Measurements from ENCODE around the gene KIAA1549.

KIAA1549 gene

DNA sequence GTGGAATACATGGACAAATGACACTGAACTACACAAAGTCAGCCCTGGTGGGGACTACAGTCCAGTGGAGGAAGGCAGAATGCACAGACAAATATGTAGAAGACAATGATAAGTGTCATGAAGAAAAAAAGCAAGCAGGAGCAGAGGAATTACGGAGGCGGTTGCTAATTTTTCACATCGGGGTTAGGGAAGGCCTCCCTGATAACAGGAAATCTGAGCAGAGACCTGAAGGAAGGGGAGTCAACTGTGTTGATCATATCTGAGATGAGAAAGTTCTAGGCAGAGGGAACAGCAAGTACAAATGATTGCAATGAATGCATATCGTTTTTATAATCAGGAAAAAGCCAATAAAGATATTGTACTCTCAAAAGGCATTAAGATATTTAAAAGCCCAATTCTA lies 14.0 kb downstream of the KIAA1549 start:
- Histone ChIP-seq H3K4me3 (no peak overlapping the region), H3K9me3 (ENCODE audit: low read depth, low read length) (no peaks in the 10 kb centered on the region), H3K36me3 (ENCODE audit: insufficient read depth, low read length) (no peaks in the 10 kb centered on the region), H3K9ac (ENCODE audit: insufficient read length) (no peak overlapping the region), H3K27ac (no peak overlapping the region)
- TF ChIP-seq POLR2AphosphoS5 (IDR thresholded peaks at IDR 0.05; ENCODE audit: borderline replicate concordance, low read depth, low read length), result no peak
- TF ChIP-seq EZH2 (IDR thresholded peaks at IDR 0.05), result no peak
- no peak for TF ChIP-seq FOXP2 (optimal IDR thresholded peaks at IDR 0.05; ENCODE audit: control extremely low read depth, extremely low read length, insufficient read depth)
- no peak for DNase-seq (ENCODE audit: low read depth, low spot score)

- no peak overlapping the region for H3K27ac ChIP-seq
Measured at GRCh38 chr7:138964624-138965436, 16.4 kb downstream of the KIAA1549 start.

DNA sequence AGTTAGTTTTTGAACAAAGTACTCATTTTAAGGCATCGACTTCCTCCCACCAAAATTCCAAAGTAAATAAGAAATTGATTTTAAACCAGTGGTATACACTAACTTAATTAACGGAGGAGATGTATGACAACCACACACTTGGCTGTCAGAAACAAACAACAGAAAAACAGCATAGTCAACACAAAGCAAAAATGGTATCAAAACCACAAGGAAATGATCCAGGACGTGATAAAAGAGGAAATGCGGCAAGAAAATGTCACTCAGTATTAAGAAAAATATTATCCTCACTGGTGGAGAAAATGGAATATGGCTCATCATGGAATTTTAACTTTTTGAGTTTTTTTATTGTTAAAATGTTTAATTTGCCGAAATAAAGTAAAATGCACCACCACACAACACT lies 17.5 kb downstream of the KIAA1549 start:
- Histone ChIP-seq H3K9ac (ENCODE audit: insufficient read length) (no peak overlapping the region), H3K27ac (no peak overlapping the region), H3K36me3 (ENCODE audit: insufficient read depth, low read length) (no peaks in the 10 kb centered on the region), H3K4me3 (no peak overlapping the region), H3K9me3 (ENCODE audit: low read depth, low read length) (no peaks in the 10 kb centered on the region)
- TF ChIP-seq EZH2 (IDR thresholded peaks at IDR 0.05), result no peak
- no peak for TF ChIP-seq FOXP2 (optimal IDR thresholded peaks at IDR 0.05; ENCODE audit: control extremely low read depth, extremely low read length, insufficient read depth)
- TF ChIP-seq POLR2AphosphoS5 (IDR thresholded peaks at IDR 0.05; ENCODE audit: borderline replicate concordance, low read depth, low read length), result no peak
- no peak for DNase-seq (ENCODE audit: low read depth, low spot score)

More at GRCh38 chr7:138964624-138965436, 16.4 kb downstream of the KIAA1549 start:
- Histone ChIP-seq H3K9me3 (ENCODE audit: low read depth, low read length) (no peaks in the 10 kb centered on the region), H3K4me3 (no peak overlapping the region), H3K9ac (ENCODE audit: insufficient read length) (no peak overlapping the region), H3K36me3 (ENCODE audit: insufficient read depth, low read length) (no peaks in the 10 kb centered on the region)
- DNase-seq (ENCODE audit: low read depth, low spot score), result no peak
- no peak for TF ChIP-seq POLR2AphosphoS5 (IDR thresholded peaks at IDR 0.05; ENCODE audit: borderline replicate concordance, low read depth, low read length)
- TF ChIP-seq FOXP2 (optimal IDR thresholded peaks at IDR 0.05; ENCODE audit: control extremely low read depth, extremely low read length, insufficient read depth), result no peak
- no peak for TF ChIP-seq EZH2 (IDR thresholded peaks at IDR 0.05)

DNA sequence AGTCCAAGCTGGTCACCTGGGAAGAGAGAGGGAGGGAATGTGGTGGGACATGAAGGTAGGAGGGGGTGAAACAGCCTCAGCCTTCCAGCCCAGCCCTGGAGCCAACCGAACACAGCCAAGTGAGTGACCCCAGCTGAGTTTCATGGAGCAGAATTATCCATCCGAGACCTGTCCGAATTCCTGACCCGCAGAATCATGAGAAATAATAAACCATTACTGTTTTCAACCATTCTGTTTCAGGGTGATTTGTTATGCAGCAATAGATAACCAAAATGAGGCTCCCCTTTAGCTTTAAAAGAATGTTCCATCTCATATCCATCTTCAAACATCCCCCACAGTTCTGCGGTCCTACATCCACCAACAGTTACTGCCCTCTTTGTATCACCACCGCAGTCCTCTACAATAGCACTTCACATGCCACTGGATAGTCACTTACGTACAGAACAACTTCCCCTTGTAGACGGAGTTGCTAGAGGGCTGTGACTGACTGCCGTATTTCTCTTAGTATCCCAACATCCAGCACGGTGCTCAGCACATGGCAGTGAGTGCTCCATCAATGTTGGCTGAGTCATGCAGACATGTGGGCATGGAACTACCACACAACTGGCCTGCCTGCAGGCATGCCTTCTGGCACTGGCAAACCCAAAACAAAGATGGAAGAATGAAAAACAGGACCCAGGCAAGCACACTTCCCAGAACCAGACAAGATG lies 18.5 kb downstream of the KIAA1549 start:
- Histone ChIP-seq H3K9ac (ENCODE audit: insufficient read length) (no peak overlapping the region), H3K4me3 (no peak overlapping the region), H3K27ac (no peak overlapping the region), H3K36me3 (ENCODE audit: insufficient read depth, low read length) (no peaks in the 10 kb centered on the region), H3K9me3 (ENCODE audit: low read depth, low read length) (no peaks in the 10 kb centered on the region)
- DNase-seq (ENCODE audit: low read depth, low spot score), result no peak
- no peak for TF ChIP-seq FOXP2 (optimal IDR thresholded peaks at IDR 0.05; ENCODE audit: control extremely low read depth, extremely low read length, insufficient read depth)
- no peak for TF ChIP-seq EZH2 (IDR thresholded peaks at IDR 0.05)
- TF ChIP-seq POLR2AphosphoS5 (IDR thresholded peaks at IDR 0.05; ENCODE audit: borderline replicate concordance, low read depth, low read length), result no peak

GRCh38 chr7:138961159-138961558 lies 20.0 kb downstream of the KIAA1549 start:
- Histone ChIP-seq H3K36me3 (ENCODE audit: insufficient read depth, low read length) (no peaks in the 10 kb centered on the region), H3K9me3 (ENCODE audit: low read depth, low read length) (no peaks in the 10 kb centered on the region), H3K27ac (no peak overlapping the region), H3K9ac (ENCODE audit: insufficient read length) (no peak overlapping the region), H3K4me3 (no peak overlapping the region)
- DNase-seq (ENCODE audit: low read depth, low spot score), result no peak
- no peak for TF ChIP-seq POLR2AphosphoS5 (IDR thresholded peaks at IDR 0.05; ENCODE audit: borderline replicate concordance, low read depth, low read length)
- no peak for TF ChIP-seq EZH2 (IDR thresholded peaks at IDR 0.05)
- TF ChIP-seq FOXP2 (optimal IDR thresholded peaks at IDR 0.05; ENCODE audit: control extremely low read depth, extremely low read length, insufficient read depth), result no peak

DNA sequence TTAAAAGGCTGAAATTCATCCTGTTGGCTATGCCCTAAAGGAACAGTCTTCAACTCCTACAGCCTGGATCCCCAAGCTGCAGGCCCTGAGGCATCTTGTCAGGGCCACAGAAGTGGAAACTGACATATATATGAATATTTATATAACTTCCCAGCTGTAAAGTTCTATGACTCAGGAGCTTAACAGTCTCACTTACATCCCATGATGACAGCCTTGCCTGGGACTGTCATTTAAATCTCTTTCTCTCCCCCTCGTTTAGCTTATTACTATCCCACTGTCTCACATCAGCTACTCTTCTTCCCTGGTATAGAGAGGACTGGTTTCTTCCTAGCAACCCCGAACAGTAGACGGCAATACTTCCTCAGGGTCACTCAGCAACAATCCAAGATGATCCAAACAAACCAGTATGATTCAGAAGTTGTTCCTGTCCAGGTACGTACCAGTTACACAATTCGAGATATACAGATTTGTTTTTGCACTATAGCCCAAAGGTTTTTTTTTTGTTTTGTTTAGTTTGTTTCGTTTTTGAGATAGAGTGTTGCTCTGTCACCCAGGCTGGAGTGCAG lies 22.7 kb downstream of the KIAA1549 start:
- no peak overlapping the region for H3K27ac ChIP-seq
- DNase-seq (ENCODE audit: low read depth, low spot score), result no peak
- H3K36me3 ChIP-seq (ENCODE audit: insufficient read depth, low read length), result no peaks in the 10 kb centered on the region
- H3K9ac ChIP-seq (ENCODE audit: insufficient read length), result no peak overlapping the region
- H3K4me3 ChIP-seq, result no peak overlapping the region
- TF ChIP-seq POLR2AphosphoS5 (IDR thresholded peaks at IDR 0.05; ENCODE audit: borderline replicate concordance, low read depth, low read length) (no peak), EZH2 (IDR thresholded peaks at IDR 0.05) (no peak), FOXP2 (optimal IDR thresholded peaks at IDR 0.05; ENCODE audit: control extremely low read depth, extremely low read length, insufficient read depth) (no peak)
- no peaks in the 10 kb centered on the region for H3K9me3 ChIP-seq (ENCODE audit: low read depth, low read length)

DNA sequence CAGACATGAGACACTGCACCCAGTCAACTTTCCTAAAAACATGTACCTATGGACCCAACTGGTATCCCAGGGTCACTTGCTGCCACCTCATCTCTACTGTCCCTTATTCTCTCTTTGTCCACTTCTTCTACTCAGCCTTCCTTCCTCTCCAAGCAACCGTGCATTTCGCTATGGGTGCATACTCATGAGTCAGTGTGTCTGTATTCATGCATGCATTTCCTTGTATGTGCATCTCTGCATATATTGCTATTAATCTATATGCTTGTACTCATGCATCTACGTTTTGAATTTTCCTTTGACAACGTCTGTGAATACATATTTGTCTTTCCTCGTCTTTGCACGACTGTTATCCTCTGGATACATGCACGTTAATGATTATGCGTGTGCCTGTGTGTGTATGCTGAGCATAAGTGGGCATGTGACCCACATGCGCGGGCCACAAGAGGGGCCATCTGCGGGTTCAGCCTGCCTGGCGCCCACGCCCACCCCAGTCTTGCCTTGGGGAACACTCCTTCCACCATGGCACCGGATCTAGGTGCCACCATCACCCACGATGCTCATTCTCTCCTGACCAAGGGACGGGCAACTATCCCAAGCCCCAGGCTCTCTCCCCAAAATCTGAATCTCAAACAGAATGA lies 23.3 kb downstream of the KIAA1549 start:
- DNase-seq (ENCODE audit: low read depth, low spot score), result no peak
- H3K9ac ChIP-seq (ENCODE audit: insufficient read length), result no peak overlapping the region
- no peak for TF ChIP-seq POLR2AphosphoS5 (IDR thresholded peaks at IDR 0.05; ENCODE audit: borderline replicate concordance, low read depth, low read length)
- no peak for TF ChIP-seq FOXP2 (optimal IDR thresholded peaks at IDR 0.05; ENCODE audit: control extremely low read depth, extremely low read length, insufficient read depth)
- no peaks in the 10 kb centered on the region for H3K36me3 ChIP-seq (ENCODE audit: insufficient read depth, low read length)
- no peak overlapping the region for H3K4me3 ChIP-seq
- H3K27ac ChIP-seq, result no peak overlapping the region
- H3K9me3 ChIP-seq (ENCODE audit: low read depth, low read length), result no peaks in the 10 kb centered on the region

DNA sequence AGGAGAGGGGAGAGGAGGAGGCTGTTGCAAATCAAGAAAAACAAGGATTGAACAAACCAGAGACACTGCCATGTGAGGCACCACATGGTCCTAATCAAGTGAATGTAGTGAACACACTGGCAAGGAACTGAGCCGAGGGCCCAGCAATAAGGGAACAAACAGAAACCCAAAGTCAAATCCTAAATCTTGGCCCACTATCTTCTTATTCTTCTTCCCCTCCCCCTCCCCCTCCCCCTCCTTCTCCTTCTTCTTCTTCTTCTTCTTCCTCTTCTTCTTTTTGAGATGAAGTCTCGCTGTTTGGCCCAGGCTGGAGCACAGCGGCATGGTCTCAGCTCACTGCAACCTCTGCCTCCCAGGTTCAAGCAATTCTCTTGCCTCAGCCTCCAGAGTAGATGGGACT lies 24.0 kb downstream of the KIAA1549 start:
- no peak overlapping the region for H3K9ac ChIP-seq (ENCODE audit: insufficient read length)
- H3K9me3 ChIP-seq (ENCODE audit: low read depth, low read length), result no peaks in the 10 kb centered on the region
- DNase-seq (ENCODE audit: low read depth, low spot score), result no peak
- no peaks in the 10 kb centered on the region for H3K36me3 ChIP-seq (ENCODE audit: insufficient read depth, low read length)
- no peak for TF ChIP-seq POLR2AphosphoS5 (IDR thresholded peaks at IDR 0.05; ENCODE audit: borderline replicate concordance, low read depth, low read length)
- TF ChIP-seq FOXP2 (optimal IDR thresholded peaks at IDR 0.05; ENCODE audit: control extremely low read depth, extremely low read length, insufficient read depth), result no peak
- TF ChIP-seq EZH2 (IDR thresholded peaks at IDR 0.05), result no peak
- no peak overlapping the region for H3K27ac ChIP-seq
- no peak overlapping the region for H3K4me3 ChIP-seq
